A673 (cell line): Measurements from ENCODE around the gene TAF6.

Experiments
- EZH2 ChIP-seq: fragments of 200-600 bp; sonication (generic); IDR thresholded peaks from 2 replicates; pipeline ENCODE4 v1.6.1; 2017; ENCODE audit warnings: borderline replicate concordance, low read depth, mild to moderate bottlenecking, mixed read lengths, antibody characterized with exemption, low read length; ENCODE audit not compliant: poor library complexity, severe bottlenecking
- TF ChIP-seq, protein P1 (sequence below): fragments of 300-800, 200-600 bp; sonication (generic); conservative IDR thresholded peaks from 2 replicates; pipeline ENCODE4 v1.5.1; 2017; ENCODE audit warnings: low read depth, mild to moderate bottlenecking, antibody characterized with exemption, low read length, moderate library complexity, mixed read lengths

DNA sequence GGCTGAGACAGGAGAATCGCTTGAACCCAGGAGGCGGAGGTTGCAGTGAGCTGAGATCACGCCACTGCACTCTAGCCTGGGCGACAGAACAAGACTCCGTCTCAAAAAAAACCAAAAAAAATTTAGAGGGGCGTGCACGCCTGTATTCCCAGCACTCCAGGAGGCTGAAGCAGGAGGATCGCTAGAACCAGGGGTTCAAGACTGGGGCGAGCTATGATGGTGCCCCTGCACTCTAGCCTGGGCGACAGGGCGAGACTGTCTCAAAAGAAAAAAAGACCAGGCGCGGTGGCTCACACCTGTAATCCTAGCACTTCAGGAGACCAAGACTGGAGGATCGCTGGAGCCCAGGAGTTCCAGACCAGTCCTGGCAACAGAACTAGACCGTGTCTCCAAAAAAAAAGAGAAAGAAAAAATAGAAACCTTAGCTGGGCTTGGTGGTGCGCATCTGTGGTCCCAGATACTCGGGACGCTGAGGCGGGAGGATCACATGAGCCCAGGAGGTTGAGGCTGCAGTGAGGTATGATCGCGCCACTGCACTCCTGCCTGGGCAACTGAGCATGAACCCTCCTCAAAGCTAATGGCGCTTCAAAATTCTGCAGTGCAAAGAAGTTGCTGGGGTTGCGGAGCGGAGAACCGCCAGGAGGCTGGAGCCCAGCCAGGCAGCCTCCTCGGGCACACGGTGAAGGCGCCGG is 7.2 kb upstream of the TAF6 start:
- TF ChIP-seq, protein P1, sequence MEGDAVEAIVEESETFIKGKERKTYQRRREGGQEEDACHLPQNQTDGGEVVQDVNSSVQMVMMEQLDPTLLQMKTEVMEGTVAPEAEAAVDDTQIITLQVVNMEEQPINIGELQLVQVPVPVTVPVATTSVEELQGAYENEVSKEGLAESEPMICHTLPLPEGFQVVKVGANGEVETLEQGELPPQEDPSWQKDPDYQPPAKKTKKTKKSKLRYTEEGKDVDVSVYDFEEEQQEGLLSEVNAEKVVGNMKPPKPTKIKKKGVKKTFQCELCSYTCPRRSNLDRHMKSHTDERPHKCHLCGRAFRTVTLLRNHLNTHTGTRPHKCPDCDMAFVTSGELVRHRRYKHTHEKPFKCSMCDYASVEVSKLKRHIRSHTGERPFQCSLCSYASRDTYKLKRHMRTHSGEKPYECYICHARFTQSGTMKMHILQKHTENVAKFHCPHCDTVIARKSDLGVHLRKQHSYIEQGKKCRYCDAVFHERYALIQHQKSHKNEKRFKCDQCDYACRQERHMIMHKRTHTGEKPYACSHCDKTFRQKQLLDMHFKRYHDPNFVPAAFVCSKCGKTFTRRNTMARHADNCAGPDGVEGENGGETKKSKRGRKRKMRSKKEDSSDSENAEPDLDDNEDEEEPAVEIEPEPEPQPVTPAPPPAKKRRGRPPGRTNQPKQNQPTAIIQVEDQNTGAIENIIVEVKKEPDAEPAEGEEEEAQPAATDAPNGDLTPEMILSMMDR, result no peak
- TF ChIP-seq EZH2, result no peak
